Kidney epithelial cell (primary cell): Measurements from ENCODE around the gene KLHL29. TPM values are rescaled to one million over a fixed set of nuclear protein-coding genes. Genes with fewer than 3 reads are reported as not detected.

Source experiments
- DNase-seq: peaks from one replicate; pipeline ENCODE4 v3.0.0-alpha.2; 2010; ENCODE audit warnings: low read depth
- H3K27me3 ChIP-seq: 2 replicates; pipeline ENCODE4 v1.6.0; 2011; ENCODE audit warnings: low read length; ENCODE audit not compliant: control insufficient read depth, insufficient read depth
- H3K36me3 ChIP-seq: 2 replicates; pipeline ENCODE4 v1.5.1; 2011; ENCODE audit warnings: low read length; ENCODE audit not compliant: control insufficient read depth, insufficient read depth
- H3K4me3 ChIP-seq: 2 replicates; pipeline ENCODE4 v1.5.1; 2011; ENCODE audit warnings: low read depth, mild to moderate bottlenecking, control low read depth, low read length
- CTCF ChIP-seq: IDR thresholded peaks from 2 replicates; pipeline ENCODE4 v1.5.1; 2011; ENCODE audit warnings: mild to moderate bottlenecking, moderate library complexity, low read length, control low read depth, inconsistent platforms; ENCODE audit not compliant: insufficient read depth, poor library complexity, severe bottlenecking
- total RNA-seq: library from RNA; depleted of rRNA; stranded (reverse); fragments of >200 nt; gene quantifications from 2 replicates; pipeline ENCODE4 v1.2.3, GENCODE V29; 2015

The KLHL29 gene
- total RNA-seq, 1 donor from 2014 or later = 12.4 TPM

DNA sequence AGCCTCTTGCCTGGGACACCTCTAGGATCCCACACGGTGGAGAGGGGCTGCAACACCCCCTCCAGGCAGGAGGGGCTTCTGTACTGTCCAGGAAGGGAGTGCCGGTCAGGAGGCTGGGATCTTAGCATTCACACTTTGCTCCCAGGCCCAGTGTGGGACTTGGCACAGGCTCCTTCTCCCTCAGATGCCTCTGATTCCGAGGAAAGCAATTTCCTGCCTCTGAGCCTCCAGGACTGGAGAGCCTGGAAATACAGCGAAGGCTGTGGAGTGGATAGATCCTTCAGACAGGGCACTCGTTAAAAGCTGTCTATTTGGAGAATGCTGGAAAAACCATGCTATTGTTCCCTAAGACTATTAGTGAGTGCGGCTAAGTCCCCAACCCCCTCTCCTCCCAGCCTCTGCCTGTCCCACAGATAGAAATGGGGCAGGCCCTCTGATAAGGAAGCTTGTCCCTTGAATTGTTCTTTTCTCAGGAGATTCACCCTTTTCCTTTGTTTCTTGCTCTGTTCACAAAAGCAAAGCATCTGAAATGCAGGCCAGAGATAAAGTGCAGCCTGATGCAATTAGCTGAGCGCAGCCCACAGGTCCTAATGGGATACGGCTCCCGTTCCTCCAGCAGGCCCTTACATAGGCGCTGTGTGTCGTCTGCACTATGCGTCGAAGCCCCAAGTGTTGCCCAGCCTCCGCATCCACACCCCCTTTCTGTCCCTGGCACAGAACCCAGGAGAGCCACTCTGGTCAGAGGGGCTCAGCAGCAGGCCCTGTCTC, 252.2 kb downstream of the KLHL29 start:
- no peak overlapping the region for H3K4me3 ChIP-seq
- no peak for TF ChIP-seq CTCF
- DNase-seq = no peak
- no peaks in the 10 kb centered on the region for H3K27me3 ChIP-seq
- H3K36me3 ChIP-seq = no peaks in the 10 kb centered on the region

- no peaks in the 10 kb centered on the region for H3K27me3 ChIP-seq
- no peak overlapping the region for H3K4me3 ChIP-seq
- TF ChIP-seq CTCF = no peak
These were observed 254.5 kb downstream of the KLHL29 start for GRCh38 chr2:23639406-23639982.

GRCh38 chr2:23640711-23641110, 255.7 kb downstream of the KLHL29 start:
- Histone ChIP-seq H3K4me3 (no peak overlapping the region), H3K27me3 (no peaks in the 10 kb centered on the region), H3K36me3 (no peaks in the 10 kb centered on the region)
- DNase-seq = no peak
- no peak for TF ChIP-seq CTCF

More at GRCh38 chr2:23639406-23639982, 254.5 kb downstream of the KLHL29 start:
- no peak for DNase-seq
- H3K36me3 ChIP-seq = no peaks in the 10 kb centered on the region

GRCh38 chr2:23642516-23642915, 257.5 kb downstream of the KLHL29 start:
- no peak for DNase-seq
- no peaks in the 10 kb centered on the region for H3K27me3 ChIP-seq
- TF ChIP-seq CTCF = no peak
- H3K4me3 ChIP-seq = no peak overlapping the region
- H3K36me3 ChIP-seq = no peaks in the 10 kb centered on the region

DNA sequence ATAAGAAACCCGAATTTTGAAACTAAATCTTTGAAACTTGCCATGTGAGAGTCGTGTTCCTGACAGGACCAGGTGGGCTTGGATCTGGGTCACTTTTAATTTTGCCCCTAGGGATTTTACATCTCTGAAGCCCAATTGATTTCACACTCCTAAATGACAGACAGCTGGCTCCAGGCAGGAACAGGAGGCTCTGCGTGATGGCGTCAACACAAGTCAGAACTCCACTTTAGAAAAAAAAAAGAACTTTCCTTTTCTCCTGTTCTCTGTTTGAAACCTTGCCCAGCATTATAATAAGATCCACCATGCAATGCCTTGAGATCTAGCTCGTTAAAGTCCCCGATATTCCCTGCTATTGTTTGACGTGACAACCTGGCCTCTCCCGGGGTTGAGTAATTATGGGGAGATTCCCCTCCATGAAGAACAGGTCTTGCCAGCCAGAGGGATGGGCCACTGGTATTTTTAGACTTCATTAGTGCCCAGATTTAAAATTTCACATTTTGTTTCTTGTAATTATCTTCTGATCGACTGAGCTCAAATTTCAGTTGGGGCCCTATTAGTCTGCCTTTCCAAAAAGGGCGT, 260.3 kb downstream of the KLHL29 start:
- TF ChIP-seq CTCF = no peak
- no peak for DNase-seq
- Histone ChIP-seq H3K36me3 (no peaks in the 10 kb centered on the region), H3K27me3 (no peaks in the 10 kb centered on the region), H3K4me3 (no peak overlapping the region)
